Measurements from ENCODE around the gene TBC1D22A.

- TF ChIP-seq CTCF (conservative IDR thresholded peaks at IDR 0.05; ENCODE audit: low read length) (no peak), EZH2phosphoT487 (IDR thresholded peaks at IDR 0.05; ENCODE audit: borderline replicate concordance, low read depth, low read length) (no peak)
These were observed 153.7 kb downstream of the TBC1D22A start for GRCh38 chr22:46915950-46916730.

Data from OCI-LY7 (cell line).